ENCODE results near the gene TAS2R41. TPM values are rescaled to one million over a fixed set of nuclear protein-coding genes. Genes with fewer than 3 reads are reported as not detected.

Gene TAS2R41
- total RNA-seq, 1 donor from 2014 or later = not detected

DNA sequence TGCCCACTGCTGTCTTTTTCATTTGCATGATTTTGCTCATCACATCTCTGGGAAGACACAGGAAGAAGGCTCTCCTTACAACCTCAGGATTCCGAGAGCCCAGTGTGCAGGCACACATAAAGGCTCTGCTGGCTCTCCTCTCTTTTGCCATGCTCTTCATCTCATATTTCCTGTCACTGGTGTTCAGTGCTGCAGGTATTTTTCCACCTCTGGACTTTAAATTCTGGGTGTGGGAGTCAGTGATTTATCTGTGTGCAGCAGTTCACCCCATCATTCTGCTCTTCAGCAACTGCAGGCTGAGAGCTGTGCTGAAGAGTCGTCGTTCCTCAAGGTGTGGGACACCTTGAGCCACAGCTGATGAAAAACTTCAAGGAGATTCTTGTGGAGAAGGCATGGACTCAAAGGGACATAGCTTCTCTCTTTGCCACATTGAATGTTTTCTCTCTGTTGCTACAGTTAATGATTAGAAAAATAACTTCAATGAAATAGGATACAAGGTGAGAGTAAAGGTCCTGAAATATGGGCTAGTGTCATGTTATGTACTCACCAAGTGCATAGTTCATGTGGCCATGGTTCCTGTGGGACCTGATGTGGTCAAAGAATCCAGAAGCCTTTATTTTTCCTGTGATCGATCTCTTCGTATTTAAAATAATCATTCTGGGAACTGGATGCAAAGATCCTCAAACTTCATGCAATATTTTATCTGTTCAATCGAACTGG is 33.5 kb upstream of the TAS2R41 start:
- TF ChIP-seq, protein P1, sequence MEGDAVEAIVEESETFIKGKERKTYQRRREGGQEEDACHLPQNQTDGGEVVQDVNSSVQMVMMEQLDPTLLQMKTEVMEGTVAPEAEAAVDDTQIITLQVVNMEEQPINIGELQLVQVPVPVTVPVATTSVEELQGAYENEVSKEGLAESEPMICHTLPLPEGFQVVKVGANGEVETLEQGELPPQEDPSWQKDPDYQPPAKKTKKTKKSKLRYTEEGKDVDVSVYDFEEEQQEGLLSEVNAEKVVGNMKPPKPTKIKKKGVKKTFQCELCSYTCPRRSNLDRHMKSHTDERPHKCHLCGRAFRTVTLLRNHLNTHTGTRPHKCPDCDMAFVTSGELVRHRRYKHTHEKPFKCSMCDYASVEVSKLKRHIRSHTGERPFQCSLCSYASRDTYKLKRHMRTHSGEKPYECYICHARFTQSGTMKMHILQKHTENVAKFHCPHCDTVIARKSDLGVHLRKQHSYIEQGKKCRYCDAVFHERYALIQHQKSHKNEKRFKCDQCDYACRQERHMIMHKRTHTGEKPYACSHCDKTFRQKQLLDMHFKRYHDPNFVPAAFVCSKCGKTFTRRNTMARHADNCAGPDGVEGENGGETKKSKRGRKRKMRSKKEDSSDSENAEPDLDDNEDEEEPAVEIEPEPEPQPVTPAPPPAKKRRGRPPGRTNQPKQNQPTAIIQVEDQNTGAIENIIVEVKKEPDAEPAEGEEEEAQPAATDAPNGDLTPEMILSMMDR (IDR thresholded peaks at IDR 0.05; ENCODE audit: unreplicated experiment) = no peak
- Mint-ChIP-seq H3K9me3 (ENCODE audit: low read depth) (no peaks in the 10 kb centered on the region), H3K27ac (no peak overlapping the region), H3K4me1 (ENCODE audit: low read depth) (no peaks in the 10 kb centered on the region), H3K4me3 (ENCODE audit: low read depth) (no peak overlapping the region), H3K36me3 (ENCODE audit: insufficient read depth) (no peaks in the 10 kb centered on the region), H3K27me3 (peaks cover 3% of the 10 kb centered on the region)
- no peak for DNase-seq (ENCODE audit: low spot score, unreplicated experiment)

DNA sequence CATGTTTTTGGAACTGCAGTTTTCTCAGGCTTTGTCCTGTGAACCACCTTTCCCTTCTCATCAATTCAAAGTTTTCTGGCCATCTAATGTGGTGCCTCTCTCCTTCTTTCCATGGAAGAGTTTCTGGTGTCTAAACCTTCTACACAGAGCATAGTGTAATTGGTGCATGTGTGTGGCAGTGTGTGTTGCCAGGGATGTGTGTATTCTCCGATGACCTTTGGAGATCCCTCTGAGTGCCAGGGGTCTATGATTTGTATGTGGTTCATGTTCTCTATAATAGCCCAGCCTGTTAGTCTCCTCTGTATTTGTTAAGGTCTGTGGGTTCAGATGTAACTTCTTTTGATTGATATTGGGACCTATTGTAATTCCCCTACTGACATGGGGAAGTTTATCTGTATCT is 32.9 kb upstream of the TAS2R41 start:
- TF ChIP-seq, protein P1 (IDR thresholded peaks at IDR 0.05; ENCODE audit: unreplicated experiment) = no peak
- Mint-ChIP-seq H3K4me3 (ENCODE audit: low read depth) (no peak overlapping the region), H3K27me3 (peaks cover 1% of the 10 kb centered on the region), H3K4me1 (ENCODE audit: low read depth) (no peaks in the 10 kb centered on the region), H3K9me3 (ENCODE audit: low read depth) (no peaks in the 10 kb centered on the region), H3K27ac (no peak overlapping the region), H3K36me3 (ENCODE audit: insufficient read depth) (no peaks in the 10 kb centered on the region)
- DNase-seq (ENCODE audit: low spot score, unreplicated experiment) = no peak

DNA sequence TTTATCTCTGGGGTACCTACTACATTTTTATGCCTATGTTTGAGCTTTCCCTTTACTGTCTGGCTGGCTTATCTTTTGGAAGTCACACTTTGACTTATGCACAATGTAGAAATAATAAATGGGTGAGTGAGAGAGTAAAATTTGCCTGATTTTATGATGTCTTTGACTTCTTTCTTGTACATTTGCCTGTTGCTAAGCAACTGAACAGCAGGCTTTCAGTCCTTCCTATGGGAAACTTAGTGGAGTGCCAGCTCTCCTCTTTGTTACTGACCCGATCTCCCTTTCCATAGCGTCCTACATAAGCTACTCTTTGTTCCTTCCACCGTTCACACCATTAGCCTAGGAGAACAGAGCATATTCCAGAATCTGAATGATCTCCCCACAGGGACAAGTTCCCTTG is 30.2 kb upstream of the TAS2R41 start:
- Mint-ChIP-seq H3K4me1 (ENCODE audit: low read depth) (no peaks in the 10 kb centered on the region), H3K9me3 (ENCODE audit: low read depth) (no peaks in the 10 kb centered on the region), H3K27me3 (no peaks in the 10 kb centered on the region), H3K4me3 (ENCODE audit: low read depth) (no peak overlapping the region), H3K36me3 (ENCODE audit: insufficient read depth) (no peaks in the 10 kb centered on the region), H3K27ac (no peak overlapping the region)
- DNase-seq (ENCODE audit: low spot score, unreplicated experiment) = no peak
- TF ChIP-seq, protein P1 (IDR thresholded peaks at IDR 0.05; ENCODE audit: unreplicated experiment) = no peak

DNA sequence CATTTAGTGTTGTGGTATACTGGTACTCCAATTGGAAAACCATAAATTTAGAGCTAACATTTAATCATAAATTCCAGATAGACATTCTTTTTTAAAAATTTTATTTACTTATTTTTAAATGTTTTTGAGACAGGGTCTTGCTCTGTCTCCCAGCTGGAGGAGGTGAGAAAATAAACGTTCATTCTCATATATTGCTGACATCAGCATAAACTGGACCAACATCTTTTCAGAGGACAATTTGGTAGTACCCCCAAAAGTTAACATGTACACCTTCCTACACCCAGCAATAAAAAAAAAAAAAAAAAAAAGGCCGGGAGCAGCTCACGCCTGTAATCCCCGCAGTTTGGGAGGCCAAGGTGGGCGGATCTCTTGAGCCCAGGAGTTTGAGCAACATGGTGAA is 29.2 kb upstream of the TAS2R41 start:
- DNase-seq (ENCODE audit: low spot score, unreplicated experiment) = no peak
- no peaks in the 10 kb centered on the region for H3K4me1 Mint-ChIP-seq (ENCODE audit: low read depth)
- TF ChIP-seq, protein P1 (IDR thresholded peaks at IDR 0.05; ENCODE audit: unreplicated experiment) = no peak
- H3K27me3 Mint-ChIP-seq = no peaks in the 10 kb centered on the region
- no peak overlapping the region for H3K27ac Mint-ChIP-seq
- no peaks in the 10 kb centered on the region for H3K9me3 Mint-ChIP-seq (ENCODE audit: low read depth)
- no peaks in the 10 kb centered on the region for H3K36me3 Mint-ChIP-seq (ENCODE audit: insufficient read depth)
- H3K4me3 Mint-ChIP-seq (ENCODE audit: low read depth) = no peak overlapping the region

DNA sequence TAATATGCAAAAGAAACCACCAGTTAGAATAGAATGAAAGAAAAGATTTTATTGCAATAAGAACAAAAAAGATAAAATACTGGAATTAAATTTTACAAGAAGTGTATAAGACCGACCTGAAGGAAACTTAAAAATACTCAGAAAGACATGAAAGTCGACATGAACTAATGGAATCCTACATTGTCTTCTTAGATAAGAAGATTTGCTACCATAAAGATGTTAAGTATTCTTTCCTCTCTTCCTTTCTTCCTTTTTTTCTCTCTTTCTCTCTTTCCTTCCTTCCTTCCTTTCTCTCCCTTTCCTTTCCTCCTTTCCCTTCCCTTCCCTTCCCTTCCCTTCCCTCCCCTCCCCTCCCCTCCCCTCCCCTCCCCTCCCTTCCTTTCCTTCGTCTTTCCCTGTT is 27.9 kb upstream of the TAS2R41 start:
- no peaks in the 10 kb centered on the region for H3K36me3 Mint-ChIP-seq (ENCODE audit: insufficient read depth)
- H3K4me3 Mint-ChIP-seq (ENCODE audit: low read depth) = no peak overlapping the region
- TF ChIP-seq, protein P1 (IDR thresholded peaks at IDR 0.05; ENCODE audit: unreplicated experiment) = no peak
- H3K27me3 Mint-ChIP-seq = no peaks in the 10 kb centered on the region
- DNase-seq (ENCODE audit: low spot score, unreplicated experiment) = no peak
- no peak overlapping the region for H3K27ac Mint-ChIP-seq
- H3K4me1 Mint-ChIP-seq (ENCODE audit: low read depth) = no peaks in the 10 kb centered on the region
- no peaks in the 10 kb centered on the region for H3K9me3 Mint-ChIP-seq (ENCODE audit: low read depth)

Data from progenitor cell of endocrine pancreas (in vitro differentiated cells).